HepG2 (cell line): ENCODE results near the gene BCAS3. TPM values are rescaled to one million over a fixed set of nuclear protein-coding genes. Genes with fewer than 3 reads are reported as not detected.

Experiments used
- ATAC-seq: fragments of 200-7000 bp; cut with Tn5 transposase; 3 replicates; pipeline ENCODE4 v1.9.1; 2020; ENCODE audit warnings: mild to moderate bottlenecking, moderate library complexity
- BruUV-seq: library from RNA; stranded (reverse); fragments of 400-500 nt; replicated peaks from 2 replicates; lab custom pipeline; 2021; lab: Mats Ljungman, UMichigan
- CTCF ChIA-PET: fragments of 300-600 bp; formaldehyde crosslinking; extraction: SDS; loops from one replicate; lab custom pipeline; 2021; ENCODE audit warnings: low total read pairs, inconsistent platforms, low intra/inter-chr PET ratio; lab: Yijun Ruan, JAX
- POLR2A ChIA-PET: fragments of 350-600 bp; sonication (Branson Sonifier 250); formaldehyde crosslinking; loops from one replicate; lab custom pipeline; 2020; ENCODE audit warnings: antibody characterized with exemption, inconsistent platforms; lab: Yijun Ruan, JAX
- DNase-seq: peaks from one replicate; pipeline ENCODE4 v3.0.0-alpha.2; 2015; ENCODE audit warnings: low spot score
- FAIRE-seq: peaks from 3 replicates; lab custom pipeline; 2011; peaks lifted over from hg19 to GRCh38; lab: Jason Lieb, UNC
- H2AFZ ChIP-seq: one replicate; pipeline ENCODE4 v1.6.1; 2011; ENCODE audit warnings: low read length, inconsistent platforms
- H3K27ac ChIP-seq: fragments of 300-600 bp; 3 replicates; pipeline ENCODE4 v1.8.0; 2011; ENCODE audit warnings: mixed run types, mild to moderate bottlenecking, mixed read lengths, low read length, inconsistent platforms; ENCODE audit not compliant: insufficient read depth; ENCODE audit errors: extremely low read length
- H3K27me3 ChIP-seq, 2 experiments: fragments of 200-600 bp in 1 of 2; 2 replicates in 1 of 2; 3 replicates in 1 of 2; pipeline versions ENCODE4 v1.6.0 to v1.8.0; 2011; ENCODE audit warnings: low read length in 2 of 2, mild to moderate bottlenecking in 2 of 2, moderate library complexity in 2 of 2, inconsistent platforms in 1 of 2; ENCODE audit not compliant: insufficient read depth in 2 of 2, control insufficient read depth in 1 of 2
- H3K36me3 ChIP-seq, 2 experiments: fragments of 200-600 bp in 1 of 2; replicated peaks in 1 of 2; 2 replicates in 1 of 2; 3 replicates in 1 of 2; pipeline versions ENCODE4 v1.5.1 to v1.8.0; 2011; ENCODE audit warnings: low read length in 2 of 2, inconsistent platforms in 1 of 2; ENCODE audit not compliant: insufficient read depth in 2 of 2, control insufficient read depth in 1 of 2
- H3K4me1 ChIP-seq: 2 replicates; pipeline ENCODE4 v1.5.1; 2012; ENCODE audit warnings: low read length, inconsistent platforms; ENCODE audit not compliant: insufficient read depth
- H3K4me2 ChIP-seq: 2 replicates; pipeline ENCODE4 v1.6.0; 2011; ENCODE audit warnings: low read depth, low read length, inconsistent platforms
- H3K4me3 ChIP-seq, 3 experiments: fragments of 200-600 bp in 1 of 3; sonication (generic), shearing (Covaris generic) in 1 of 3; replicated peaks in 1 of 3; 2 replicates each; pipeline ENCODE4 v1.5.1; 2011 to 2016; ENCODE audit warnings: low read length in 3 of 3, inconsistent platforms in 2 of 3, low read depth in 2 of 3, mild to moderate bottlenecking in 2 of 3, control low read depth in 1 of 3, mixed read lengths in 1 of 3; ENCODE audit not compliant: insufficient read depth in 1 of 3
- H3K79me2 ChIP-seq: one replicate; pipeline ENCODE4 v1.6.1; 2011; ENCODE audit warnings: low read length, inconsistent platforms; ENCODE audit not compliant: insufficient read depth
- H3K9ac ChIP-seq: 2 replicates; pipeline ENCODE4 v1.6.0; 2011; ENCODE audit warnings: mild to moderate bottlenecking, low read depth, low read length, inconsistent platforms; ENCODE audit not compliant: insufficient read depth
- H3K9me3 ChIP-seq: 2 replicates; pipeline ENCODE4 v1.5.1; 2012; ENCODE audit warnings: mild to moderate bottlenecking, low read length
- H4K20me1 ChIP-seq: 2 replicates; pipeline ENCODE4 v1.6.0; 2011; ENCODE audit warnings: inconsistent platforms, mild to moderate bottlenecking, low read length, moderate library complexity; ENCODE audit not compliant: insufficient read depth
- NCOA1 ChIP-seq: sonication (generic); formaldehyde crosslinking; IDR thresholded peaks from 2 replicates; pipeline ENCODE4 v1.9.0; 2021; ENCODE audit warnings: missing genetic modification reagents
- SIX1 ChIP-seq: sonication (generic); formaldehyde crosslinking; IDR thresholded peaks from 2 replicates; pipeline ENCODE4 v1.4.0; 2020; ENCODE audit warnings: missing genetic modification reagents, borderline replicate concordance
- ZNF142 ChIP-seq: sonication (generic); formaldehyde crosslinking; IDR thresholded peaks from 2 replicates; pipeline ENCODE4 v1.4.0; 2020; ENCODE audit warnings: missing genetic modification reagents
- ZNF333 ChIP-seq: sonication (generic); formaldehyde crosslinking; IDR thresholded peaks from 2 replicates; pipeline ENCODE4 v1.4.0; 2020; ENCODE audit warnings: mild to moderate bottlenecking, missing genetic modification reagents, borderline replicate concordance
- ZNF335 ChIP-seq: sonication (generic); formaldehyde crosslinking; IDR thresholded peaks from 2 replicates; pipeline ENCODE4 v1.4.0; 2020; ENCODE audit warnings: missing genetic modification reagents
- ZSCAN31 ChIP-seq: sonication (generic); formaldehyde crosslinking; IDR thresholded peaks from 2 replicates; pipeline ENCODE4 v1.5.0; 2020; ENCODE audit warnings: low read depth, mild to moderate bottlenecking, missing genetic modification reagents
- WGBS: methylation state at CpG from one replicate; pipeline ENCODE4 v1.1.6; 2017; ENCODE audit warnings: low lambda C conversion rate; 5-methylcytosine and 5-hydroxymethylcytosine counted together
- in situ Hi-C: cut with HindIII; loops from 2 replicates; pipeline ENCODE4 v1.10.0; 2017; ENCODE audit warnings: low pct_unique_long_range_greater_than_20kb; ENCODE audit not compliant: extremely low pct_ligation_motif_present
- intact Hi-C: fragments of 100-400 bp; cut with micrococcal nuclease; formaldehyde crosslinking; loops from one replicate; pipeline ENCODE4 v1.10.0; 2022; ENCODE audit not compliant: unreplicated experiment
- polyA plus RNA-seq, 8 experiments: library from polyadenylated mRNA; depleted of rRNA in 3 of 8; stranded (reverse) in 7 of 8; unstranded in 1 of 8; fragments of >200 nt; fragmentation: Illumina TruSeq in 4 of 8; extraction: Trizol in 4 of 8; gene quantifications; 2 replicates each; pipeline versions ENCODE4 v1.2.1 to v1.2.3, GENCODE V29; 2011 to 2016; ENCODE audit warnings: low read depth in 4 of 8, missing spikeins in 1 of 8, mixed read lengths in 1 of 8; ENCODE audit not compliant: insufficient read depth in 1 of 8
- total RNA-seq, 5 experiments: library from RNA; depleted of rRNA; stranded (reverse); fragments of >200 nt; fragmentation: Illumina TruSeq; extraction: Trizol; gene quantifications; 2 replicates each; pipeline ENCODE4 v1.2.3, GENCODE V29; 2016; ENCODE audit warnings: low read depth in 1 of 5
- TF ChIP-seq, protein P1 (sequence below): IDR thresholded peaks from 2 replicates; pipeline ENCODE4 v1.6.1; 2012; ENCODE audit warnings: inconsistent platforms

The BCAS3 gene
- total and polyA plus RNA-seq, 2 of the 13 experiments (the other 11 are each of a cell fraction or from before 2014, with no cell fraction given) = 10.7 to 11.2 TPM

DNA sequence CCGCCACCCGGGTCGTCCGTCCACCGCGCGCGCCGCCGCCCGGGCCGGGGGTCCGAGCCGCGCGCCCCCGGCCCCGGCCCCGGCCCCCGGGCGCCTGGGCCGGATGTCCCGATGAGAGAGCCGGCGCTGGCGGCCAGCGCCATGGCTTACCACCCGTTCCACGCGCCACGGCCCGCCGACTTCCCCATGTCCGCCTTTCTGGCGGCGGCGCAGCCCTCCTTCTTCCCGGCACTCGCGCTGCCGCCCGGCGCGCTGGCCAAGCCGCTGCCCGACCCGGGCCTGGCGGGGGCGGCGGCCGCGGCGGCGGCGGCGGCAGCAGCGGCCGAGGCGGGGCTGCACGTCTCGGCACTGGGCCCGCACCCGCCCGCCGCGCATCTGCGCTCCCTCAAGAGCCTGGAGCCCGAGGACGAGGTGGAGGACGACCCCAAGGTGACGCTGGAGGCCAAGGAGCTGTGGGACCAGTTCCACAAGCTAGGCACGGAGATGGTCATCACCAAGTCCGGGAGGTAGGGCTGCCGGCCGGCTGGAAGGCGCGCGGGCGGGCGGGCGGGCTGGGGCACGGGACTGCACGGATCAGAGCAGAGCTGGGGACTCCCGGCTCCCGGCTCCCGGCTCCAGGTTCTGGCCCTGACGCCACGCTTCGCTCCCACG, 722.5 kb downstream of the BCAS3 start:
- DNase-seq = no peak
- peaks cover 38% of the 10 kb centered on the region for H3K4me1 ChIP-seq
- CTCF ChIA-PET = interaction anchor here (1.0 kb wide), 1 partner anchor 12 kb away, joined by 3 read pairs; no protein-coding TSS in a partner anchor
- H3K27me3 ChIP-seq = no peaks in the 10 kb centered on the region
- no peaks in the 10 kb centered on the region for H3K9me3 ChIP-seq
- peak; percentile 26 for ATAC-seq
- in situ Hi-C loops (no loop called here), intact Hi-C loops (no loop called here)
- POLR2A ChIA-PET = interaction anchor here (0.5 to 3.5 kb wide), 19 partner anchors 9 to 723 kb away, joined by 3 to 56 read pairs (median 5); partner anchors contain the start of genes BCAS3 and BRIP1
- no peak overlapping the region for H2AFZ ChIP-seq
- peak overlapping the region; percentile 72 to 93 (median 86) for H3K4me3 ChIP-seq
- FAIRE-seq = no peak
- no peak overlapping the region for H3K27ac ChIP-seq
- no peaks in the 10 kb centered on the region for H4K20me1 ChIP-seq
- peak overlapping the region; percentile 84 for H3K4me2 ChIP-seq
- WGBS = 0% methylated on average over 37 of the region's 90 CpGs
- peaks cover 22% of the 10 kb centered on the region for H3K79me2 ChIP-seq
- H3K9ac ChIP-seq = peak overlapping the region; percentile 97
- BruUV-seq = no TSS peak
- peaks cover 3 to 4% of the 10 kb centered on the region in 2 experiments; a peak in 2 of 5 replicates for H3K36me3 ChIP-seq
- TF ChIP-seq, protein P1, sequence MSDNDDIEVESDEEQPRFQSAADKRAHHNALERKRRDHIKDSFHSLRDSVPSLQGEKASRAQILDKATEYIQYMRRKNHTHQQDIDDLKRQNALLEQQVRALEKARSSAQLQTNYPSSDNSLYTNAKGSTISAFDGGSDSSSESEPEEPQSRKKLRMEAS = no peak
- TF ChIP-seq ZNF142 (CRISPR knock-in tag) (peak; percentile 93), ZSCAN31 (CRISPR knock-in tag) (0 out of 2 replicates have a peak, but pooled peaks have one; percentile 41), ZNF333 (no peak), ZNF335 (CRISPR knock-in tag) (no peak), SIX1 (CRISPR knock-in tag) (no peak), NCOA1 (no peak)
